Fibroblast of the aortic adventitia (primary cell): ENCODE results near the gene ENKD1. TPM values are rescaled to one million over a fixed set of nuclear protein-coding genes. Genes with fewer than 3 reads are reported as not detected.

ENCODE experiments used
- DNase-seq: peaks from one replicate; pipeline ENCODE4 v3.0.0-alpha.2; 2010; ENCODE audit warnings: low read depth
- H3K4me3 ChIP-seq: 2 replicates; pipeline ENCODE4 v1.5.1; 2011; ENCODE audit warnings: low read depth, mild to moderate bottlenecking, control low read depth, low read length, moderate library complexity
- total RNA-seq: library from RNA; depleted of rRNA; stranded (reverse); fragments of >200 nt; gene quantifications from 2 replicates; pipeline ENCODE4 v1.2.3, GENCODE V29; 2012; ENCODE audit warnings: low replicate concordance
- TF ChIP-seq, protein P1 (sequence below): IDR thresholded peaks from 2 replicates; pipeline ENCODE4 v1.5.1; 2011; ENCODE audit warnings: mild to moderate bottlenecking, low read length, control low read depth, inconsistent platforms; ENCODE audit not compliant: insufficient read depth

Gene ENKD1
- total RNA-seq, 1 donor: 14.1 TPM

GRCh38 chr16:67647681-67648080 lies 18.9 kb downstream of the ENKD1 start:
- H3K4me3 ChIP-seq: no peak overlapping the region
- TF ChIP-seq, protein P1, sequence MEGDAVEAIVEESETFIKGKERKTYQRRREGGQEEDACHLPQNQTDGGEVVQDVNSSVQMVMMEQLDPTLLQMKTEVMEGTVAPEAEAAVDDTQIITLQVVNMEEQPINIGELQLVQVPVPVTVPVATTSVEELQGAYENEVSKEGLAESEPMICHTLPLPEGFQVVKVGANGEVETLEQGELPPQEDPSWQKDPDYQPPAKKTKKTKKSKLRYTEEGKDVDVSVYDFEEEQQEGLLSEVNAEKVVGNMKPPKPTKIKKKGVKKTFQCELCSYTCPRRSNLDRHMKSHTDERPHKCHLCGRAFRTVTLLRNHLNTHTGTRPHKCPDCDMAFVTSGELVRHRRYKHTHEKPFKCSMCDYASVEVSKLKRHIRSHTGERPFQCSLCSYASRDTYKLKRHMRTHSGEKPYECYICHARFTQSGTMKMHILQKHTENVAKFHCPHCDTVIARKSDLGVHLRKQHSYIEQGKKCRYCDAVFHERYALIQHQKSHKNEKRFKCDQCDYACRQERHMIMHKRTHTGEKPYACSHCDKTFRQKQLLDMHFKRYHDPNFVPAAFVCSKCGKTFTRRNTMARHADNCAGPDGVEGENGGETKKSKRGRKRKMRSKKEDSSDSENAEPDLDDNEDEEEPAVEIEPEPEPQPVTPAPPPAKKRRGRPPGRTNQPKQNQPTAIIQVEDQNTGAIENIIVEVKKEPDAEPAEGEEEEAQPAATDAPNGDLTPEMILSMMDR: no peak
- no peak for DNase-seq

GRCh38 chr16:67647111-67647651 lies 19.4 kb downstream of the ENKD1 start:
- H3K4me3 ChIP-seq: no peak overlapping the region
- DNase-seq: no peak
- TF ChIP-seq, protein P1: no peak

DNA sequence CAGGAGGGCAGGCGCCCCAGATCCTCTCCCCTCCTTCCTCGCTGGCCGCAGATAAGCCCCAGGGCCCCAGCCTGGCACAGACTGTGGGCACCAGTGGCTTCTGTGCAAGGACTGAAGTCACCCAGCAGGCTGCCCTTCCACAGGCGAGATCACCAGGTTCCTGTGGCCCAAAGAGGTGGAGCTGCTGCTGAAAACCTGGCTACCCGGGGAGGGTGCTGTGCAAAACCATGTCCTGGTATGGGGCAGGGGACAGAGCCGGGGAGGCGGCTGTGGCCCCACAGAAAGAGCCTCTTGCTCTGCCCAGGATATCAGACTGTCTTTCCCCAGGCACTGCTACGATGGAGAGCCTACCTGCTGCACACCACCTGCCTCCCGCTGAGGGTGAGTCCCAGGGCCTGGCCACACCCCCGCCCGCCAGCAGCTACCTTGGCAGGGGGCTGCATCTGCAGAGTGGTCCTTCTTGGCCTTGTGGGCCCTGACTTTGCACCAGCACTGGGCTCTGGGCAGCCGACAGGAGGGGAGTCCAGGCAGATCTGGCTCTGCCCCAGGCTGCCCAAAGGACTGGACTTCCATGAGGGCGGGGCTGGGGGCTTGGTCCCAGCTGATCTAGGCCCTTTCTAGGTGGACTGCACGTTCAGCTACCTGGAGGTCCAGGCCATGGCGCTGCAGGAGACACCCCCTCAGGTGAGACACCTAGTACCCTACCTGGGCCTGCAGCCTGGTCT lies 21.0 kb downstream of the ENKD1 start:
- no peak for DNase-seq
- H3K4me3 ChIP-seq: no peak overlapping the region
- TF ChIP-seq, protein P1: no peak

- DNase-seq: no peak
- no peak overlapping the region for H3K4me3 ChIP-seq
- TF ChIP-seq, protein P1: no peak
Measured at GRCh38 chr16:67644038-67644437, 22.5 kb downstream of the ENKD1 start.

DNA sequence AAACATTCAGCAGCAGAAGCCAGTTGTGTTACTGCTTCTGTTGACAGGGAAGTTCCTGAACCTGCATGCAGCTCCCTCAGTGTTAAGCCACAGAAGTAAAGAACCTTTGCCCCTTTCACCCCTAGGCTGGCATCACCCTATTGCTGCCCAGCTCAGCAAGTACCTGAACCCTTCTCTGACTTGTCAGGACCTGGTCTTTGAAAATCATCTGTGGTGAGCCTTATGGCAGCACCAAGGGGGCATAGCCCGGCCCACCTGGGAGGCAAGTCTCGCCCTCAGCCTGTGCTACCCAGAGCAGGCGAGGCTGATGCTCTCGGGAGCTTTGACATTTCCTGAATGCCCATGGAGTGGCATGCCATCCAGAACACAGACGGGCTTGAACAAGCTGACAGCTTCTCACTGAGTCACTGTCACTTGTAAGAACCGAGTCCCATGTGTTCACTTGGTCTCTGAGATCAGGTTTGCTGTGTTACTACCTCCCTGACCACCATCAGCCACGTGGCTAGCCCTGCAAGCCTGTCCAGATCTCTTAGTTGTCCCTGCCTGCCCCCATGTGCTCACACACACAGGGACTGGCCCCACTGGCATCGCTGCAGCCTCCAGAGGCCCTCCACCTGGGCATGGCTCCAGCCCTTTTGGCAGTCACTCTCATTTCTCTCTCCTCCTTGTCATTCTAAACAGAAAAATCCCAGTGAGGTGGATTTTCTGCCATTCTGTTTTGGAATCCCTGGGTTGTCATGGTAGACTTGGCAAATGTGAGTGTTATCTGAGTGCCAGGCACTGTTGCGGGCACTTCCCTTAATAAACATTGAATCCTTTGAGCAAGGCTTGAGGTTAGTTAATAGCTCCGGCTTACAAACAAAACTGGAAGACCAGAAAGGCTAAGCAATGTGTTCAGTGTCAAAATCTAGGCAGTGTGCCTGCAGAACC lies 24.5 kb downstream of the ENKD1 start:
- peak; percentile 67 for DNase-seq
- no peak overlapping the region for H3K4me3 ChIP-seq
- TF ChIP-seq, protein P1: no peak

GRCh38 chr16:67637625-67638024 lies 28.9 kb downstream of the ENKD1 start:
- no peak for DNase-seq
- no peak overlapping the region for H3K4me3 ChIP-seq
- TF ChIP-seq, protein P1: no peak
